ENCODE results near the gene DBH. TPM values are rescaled to one million over a fixed set of nuclear protein-coding genes. Genes with fewer than 3 reads are reported as not detected.

Gene DBH
- polyA plus RNA-seq, 6 donors from 2014 or later: not detected

GRCh38 chr9:133643978-133644760 lies 8.0 kb downstream of the DBH start:
- Mint-ChIP-seq H3K27ac (no peak overlapping the region), H3K4me1 (no peaks in the 10 kb centered on the region), H3K27me3 (peaks cover 27 to 42% (median 31%) of the 10 kb centered on the region in 3 donors), H3K9me3 (peaks cover 0 to 2% (median 0%) of the 10 kb centered on the region in 7 donors), H3K4me3 (no peak overlapping the region), H3K36me3 (no peaks in the 10 kb centered on the region)
- ATAC-seq (ENCODE audit: low read depth in 2 of 2) (no peak), DNase-seq (no peak)

DNA sequence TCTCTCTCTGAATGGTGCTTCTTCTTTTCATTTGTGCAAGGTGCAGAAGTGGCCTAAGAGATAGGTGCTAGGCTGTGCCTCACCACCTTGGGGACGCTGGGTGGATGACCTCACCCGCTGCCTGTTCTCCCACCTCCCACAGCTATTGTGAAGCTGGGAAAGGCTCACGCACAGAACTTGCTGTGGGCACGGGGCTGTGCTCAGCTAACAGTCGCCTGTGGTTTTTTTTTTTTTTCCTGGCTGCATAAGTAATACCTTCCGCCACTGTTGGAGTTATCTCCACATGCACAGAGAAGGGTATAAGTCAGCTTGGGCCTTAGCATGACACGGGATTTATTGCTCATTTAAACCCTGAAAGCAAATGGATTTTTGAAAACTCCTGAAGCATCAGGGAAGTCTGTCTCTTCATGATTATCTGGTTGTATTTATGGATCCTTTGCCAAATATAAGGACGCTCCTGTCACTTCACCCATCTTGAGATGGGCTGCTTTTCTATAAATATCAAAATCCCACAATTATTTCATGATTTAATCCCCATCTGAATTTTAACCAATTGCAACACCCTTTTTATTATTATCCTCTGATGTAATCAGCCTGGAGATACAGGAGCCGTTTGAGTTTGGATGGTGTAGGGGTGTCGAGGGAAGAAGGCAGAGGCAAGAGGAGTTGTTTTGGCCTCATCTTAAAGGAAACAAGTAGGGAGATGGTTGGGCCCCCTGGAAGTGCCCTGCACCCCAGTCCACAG lies 9.0 kb downstream of the DBH start:
- no peaks in the 10 kb centered on the region for H3K4me1 Mint-ChIP-seq
- ATAC-seq (ENCODE audit: low read depth in 2 of 2): no peak
- no peaks in the 10 kb centered on the region for H3K36me3 Mint-ChIP-seq
- no peak overlapping the region for H3K27ac Mint-ChIP-seq
- H3K4me3 Mint-ChIP-seq: no peak overlapping the region
- peaks cover 0 to 2% (median 0%) of the 10 kb centered on the region in 7 donors for H3K9me3 Mint-ChIP-seq
- H3K27me3 Mint-ChIP-seq: peaks cover 32 to 48% (median 41%) of the 10 kb centered on the region in 3 donors
- no peak for DNase-seq

GRCh38 chr9:133647148-133647547 lies 11.0 kb downstream of the DBH start:
- H3K9me3 Mint-ChIP-seq: peaks cover 0 to 2% (median 0%) of the 10 kb centered on the region in 7 donors
- no peak for ATAC-seq (ENCODE audit: low read depth in 2 of 2)
- no peaks in the 10 kb centered on the region for H3K36me3 Mint-ChIP-seq
- H3K4me1 Mint-ChIP-seq: no peaks in the 10 kb centered on the region
- H3K4me3 Mint-ChIP-seq: no peak overlapping the region
- no peak overlapping the region for H3K27ac Mint-ChIP-seq
- DNase-seq: no peak
- peaks cover 32 to 47% (median 35%) of the 10 kb centered on the region in 3 donors for H3K27me3 Mint-ChIP-seq

- H3K4me1 Mint-ChIP-seq: no peaks in the 10 kb centered on the region
- peaks cover 0 to 2% (median 0%) of the 10 kb centered on the region in 7 donors for H3K9me3 Mint-ChIP-seq
- no peak overlapping the region for H3K27ac Mint-ChIP-seq
- DNase-seq (no peak), ATAC-seq (ENCODE audit: low read depth in 2 of 2) (no peak)
- peaks cover 32 to 54% (median 37%) of the 10 kb centered on the region in 3 donors for H3K27me3 Mint-ChIP-seq
- no peak overlapping the region for H3K4me3 Mint-ChIP-seq
- no peaks in the 10 kb centered on the region for H3K36me3 Mint-ChIP-seq
These were observed 11.8 kb downstream of the DBH start for GRCh38 chr9:133647765-133648469.

DNA sequence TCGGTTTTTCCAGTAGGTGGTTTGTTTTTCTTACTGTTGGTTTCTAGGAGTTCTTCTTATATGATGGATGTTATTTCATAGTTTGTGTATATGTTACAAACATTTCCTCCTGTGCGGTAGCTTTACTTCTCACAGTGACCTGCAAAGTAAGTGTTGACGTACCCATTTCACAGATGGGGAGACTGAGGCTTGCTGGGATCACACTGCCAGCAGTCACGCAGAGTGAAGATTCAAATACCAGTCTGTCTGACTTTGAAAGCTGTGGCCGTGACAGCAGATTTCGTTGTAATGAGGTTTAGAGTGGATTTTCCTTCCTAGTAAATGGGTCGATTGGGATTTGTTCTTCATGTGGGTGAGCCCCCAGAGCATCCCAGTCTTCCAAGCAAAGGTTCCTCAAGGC lies 13.0 kb downstream of the DBH start:
- Mint-ChIP-seq H3K4me1 (no peaks in the 10 kb centered on the region), H3K27me3 (peaks cover 33 to 64% (median 44%) of the 10 kb centered on the region in 3 donors), H3K36me3 (no peaks in the 10 kb centered on the region), H3K27ac (no peak overlapping the region), H3K4me3 (no peak overlapping the region), H3K9me3 (peaks cover 0 to 2% (median 0%) of the 10 kb centered on the region in 7 donors)
- DNase-seq (no peak), ATAC-seq (ENCODE audit: low read depth in 2 of 2) (no peak)

GRCh38 chr9:133650026-133650425 lies 13.9 kb downstream of the DBH start:
- ATAC-seq (ENCODE audit: low read depth in 2 of 2) (no peak), DNase-seq (no peak)
- H3K4me3 Mint-ChIP-seq: no peak overlapping the region
- H3K9me3 Mint-ChIP-seq: peaks cover 0 to 2% (median 0%) of the 10 kb centered on the region in 7 donors
- no peaks in the 10 kb centered on the region for H3K36me3 Mint-ChIP-seq
- H3K27ac Mint-ChIP-seq: no peak overlapping the region
- H3K4me1 Mint-ChIP-seq: no peaks in the 10 kb centered on the region
- peaks cover 38 to 70% (median 44%) of the 10 kb centered on the region in 3 donors for H3K27me3 Mint-ChIP-seq

GRCh38 chr9:133653638-133654037 lies 17.5 kb downstream of the DBH start:
- peaks cover 31 to 89% (median 77%) of the 10 kb centered on the region in 3 donors for H3K27me3 Mint-ChIP-seq
- no peak overlapping the region for H3K27ac Mint-ChIP-seq
- no peaks in the 10 kb centered on the region for H3K4me1 Mint-ChIP-seq
- DNase-seq: no peak
- H3K9me3 Mint-ChIP-seq: no peaks in the 10 kb centered on the region
- H3K4me3 Mint-ChIP-seq: no peak overlapping the region
- H3K36me3 Mint-ChIP-seq: no peaks in the 10 kb centered on the region
- no peak for ATAC-seq (ENCODE audit: low read depth in 2 of 2)

- no peak overlapping the region for H3K27ac Mint-ChIP-seq
- peaks cover 28 to 91% (median 81%) of the 10 kb centered on the region in 3 donors for H3K27me3 Mint-ChIP-seq
- no peaks in the 10 kb centered on the region for H3K9me3 Mint-ChIP-seq
- ATAC-seq (ENCODE audit: low read depth in 2 of 2): no peak
- no peaks in the 10 kb centered on the region for H3K36me3 Mint-ChIP-seq
- no peak for DNase-seq
- H3K4me1 Mint-ChIP-seq: peaks cover 0 to 2% (median 2%) of the 10 kb centered on the region in 3 donors
- no peak overlapping the region for H3K4me3 Mint-ChIP-seq
These were observed 18.8 kb downstream of the DBH start for GRCh38 chr9:133654736-133655657.

DNA sequence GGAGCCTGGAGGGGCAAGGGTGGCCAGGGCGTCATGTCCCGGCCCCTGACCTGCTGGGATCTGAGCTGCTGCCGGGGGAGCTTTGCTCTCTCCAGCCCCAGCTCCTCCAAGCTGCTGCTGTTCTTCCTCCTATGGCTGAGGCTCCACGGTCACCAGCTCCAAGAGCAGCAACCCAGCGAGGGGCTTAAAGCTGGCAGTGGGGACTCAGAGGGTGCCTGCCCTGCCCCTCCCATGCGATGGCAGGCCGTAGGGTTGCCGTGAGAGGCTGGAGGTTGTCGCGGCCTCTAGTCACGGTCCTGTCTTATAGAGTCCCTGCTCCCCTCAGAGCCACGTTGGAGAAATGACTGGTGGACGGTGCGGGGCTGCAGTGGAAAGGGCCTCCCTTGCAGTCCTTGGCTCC lies 19.5 kb downstream of the DBH start:
- no peak for ATAC-seq (ENCODE audit: low read depth in 2 of 2)
- Mint-ChIP-seq H3K36me3 (no peaks in the 10 kb centered on the region), H3K27me3 (peaks cover 28 to 91% (median 78%) of the 10 kb centered on the region in 3 donors), H3K9me3 (no peaks in the 10 kb centered on the region), H3K27ac (no peak overlapping the region), H3K4me1 (peaks cover 0 to 3% (median 2%) of the 10 kb centered on the region in 3 donors), H3K4me3 (no peak overlapping the region)
- no peak for DNase-seq

GRCh38 chr9:133656211-133657119 lies 20.3 kb downstream of the DBH start:
- ATAC-seq (ENCODE audit: low read depth in 2 of 2) (no peak), DNase-seq (no peak)
- H3K27me3 Mint-ChIP-seq: peaks cover 28 to 94% (median 77%) of the 10 kb centered on the region in 3 donors
- no peak overlapping the region for H3K4me3 Mint-ChIP-seq
- H3K4me1 Mint-ChIP-seq: peaks cover 0 to 3% (median 2%) of the 10 kb centered on the region in 3 donors
- H3K27ac Mint-ChIP-seq: no peak overlapping the region
- no peaks in the 10 kb centered on the region for H3K36me3 Mint-ChIP-seq
- no peaks in the 10 kb centered on the region for H3K9me3 Mint-ChIP-seq

DNA sequence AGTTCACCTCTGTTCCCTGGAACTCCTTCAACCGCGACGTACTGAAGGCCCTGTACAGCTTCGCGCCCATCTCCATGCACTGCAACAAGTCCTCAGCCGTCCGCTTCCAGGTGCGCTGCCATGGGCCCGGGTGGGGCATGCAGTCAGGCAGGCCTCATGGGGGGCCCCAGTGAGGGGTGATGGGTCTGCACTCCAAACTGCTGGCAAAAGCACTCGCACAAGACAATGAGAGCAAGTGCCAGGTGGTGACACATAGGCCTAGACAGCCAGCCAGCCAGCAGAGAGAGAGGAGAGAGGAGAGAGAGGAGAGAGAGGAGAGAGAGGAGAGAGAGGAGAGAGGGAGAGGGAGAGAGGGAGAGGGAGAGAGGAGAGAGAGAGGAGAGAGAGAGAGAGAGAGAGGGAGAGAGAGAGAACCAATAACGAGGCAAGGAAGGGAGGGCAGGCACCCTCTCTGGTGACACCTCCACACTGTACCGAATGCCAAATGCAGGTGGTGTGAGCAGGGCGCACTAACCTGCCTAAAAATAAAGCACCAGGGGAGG lies 21.0 kb downstream of the DBH start:
- ATAC-seq (ENCODE audit: low read depth in 2 of 2): no peak
- Mint-ChIP-seq H3K36me3 (no peaks in the 10 kb centered on the region), H3K27me3 (peaks cover 28 to 96% (median 73%) of the 10 kb centered on the region in 3 donors), H3K27ac (no peak overlapping the region), H3K4me1 (peaks cover 0 to 3% (median 2%) of the 10 kb centered on the region in 3 donors), H3K4me3 (no peak overlapping the region), H3K9me3 (no peaks in the 10 kb centered on the region)
- DNase-seq: no peak
